WI38 (cell line): ENCODE data around the gene BGN.

Experiments
- H3K4me3 ChIP-seq: 2 replicates; pipeline ENCODE4 v1.5.1; 2011; ENCODE audit warnings: low read depth, mild to moderate bottlenecking, control low read depth, low read length
- CTCF ChIP-seq: IDR thresholded peaks from 2 replicates; pipeline ENCODE4 v1.5.1; 2012; ENCODE audit warnings: low read depth, mild to moderate bottlenecking, control low read depth, low read length

Gene BGN

GRCh38 chrX:153504445-153505016 is 9.8 kb downstream of the BGN start:
- no peak overlapping the region for H3K4me3 ChIP-seq
- no peak for TF ChIP-seq CTCF

- no peak overlapping the region for H3K4me3 ChIP-seq
- TF ChIP-seq CTCF: no peak
Measured at GRCh38 chrX:153505361-153505760, 10.6 kb downstream of the BGN start.

GRCh38 chrX:153507484-153508178 is 12.9 kb downstream of the BGN start:
- H3K4me3 ChIP-seq: no peak overlapping the region
- TF ChIP-seq CTCF: peak; percentile 70

GRCh38 chrX:153509592-153509991 is 14.8 kb downstream of the BGN start:
- no peak overlapping the region for H3K4me3 ChIP-seq
- TF ChIP-seq CTCF: no peak

- no peak overlapping the region for H3K4me3 ChIP-seq
- no peak for TF ChIP-seq CTCF
Measured at GRCh38 chrX:153510383-153510782, 15.6 kb downstream of the BGN start.

GRCh38 chrX:153511784-153512500 is 17.2 kb downstream of the BGN start:
- H3K4me3 ChIP-seq: no peak overlapping the region
- no peak for TF ChIP-seq CTCF

GRCh38 chrX:153512501-153512893 is 17.7 kb downstream of the BGN start:
- TF ChIP-seq CTCF: no peak
- H3K4me3 ChIP-seq: no peak overlapping the region
